Stimulated activated CD4-positive, alpha-beta T cell treated with anti-CD3 and anti-CD28 coated beads, Interleukin-4, amount 100 ng/mL, for 48 hours (primary cell): ENCODE data around the gene PCSK6.

Experiments
- DNase-seq, 2 donors: peaks; one replicate each; pipeline ENCODE4 v3.0.0-alpha.2; 2020; ENCODE audit warnings: low read depth in 2 of 2

The PCSK6 gene

DNA sequence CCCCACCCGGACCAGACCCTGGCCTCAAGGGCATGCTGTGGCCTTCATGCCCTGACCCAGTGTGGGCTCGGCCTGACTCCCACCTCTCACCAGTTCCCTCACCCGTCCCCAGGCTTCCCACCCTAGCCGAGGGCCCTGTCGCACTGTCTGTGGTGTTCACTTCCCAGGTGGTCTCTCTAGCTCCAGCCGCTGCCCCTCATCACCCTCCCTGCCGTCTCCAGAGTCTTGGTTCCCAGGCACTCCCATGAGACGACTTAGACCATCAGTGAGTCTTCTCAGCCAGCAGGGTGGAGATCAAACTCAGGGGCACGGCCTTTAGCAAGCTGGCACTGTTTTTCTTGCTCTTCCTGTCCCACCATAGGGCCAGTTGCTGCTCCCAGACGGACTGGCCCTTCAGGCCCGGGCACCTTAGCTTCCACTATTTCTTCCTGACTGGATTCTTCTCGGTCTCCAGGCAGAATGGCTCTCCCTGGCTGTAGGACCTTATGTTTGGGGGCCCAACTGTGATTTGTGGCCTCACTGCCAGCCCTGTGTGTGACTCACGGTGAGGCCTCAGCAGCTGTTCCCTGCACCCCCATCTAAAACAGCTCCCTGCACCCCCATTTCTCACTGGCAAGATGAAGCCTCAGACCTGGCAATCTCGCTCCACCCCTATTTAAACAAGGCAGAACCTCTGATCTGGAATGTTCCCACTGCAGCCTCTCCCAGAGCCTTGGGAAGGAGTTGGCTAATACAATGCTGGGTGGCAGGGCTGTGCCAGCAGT lies 9.4 kb upstream of the PCSK6 start:
- DNase-seq, result no peak

DNA sequence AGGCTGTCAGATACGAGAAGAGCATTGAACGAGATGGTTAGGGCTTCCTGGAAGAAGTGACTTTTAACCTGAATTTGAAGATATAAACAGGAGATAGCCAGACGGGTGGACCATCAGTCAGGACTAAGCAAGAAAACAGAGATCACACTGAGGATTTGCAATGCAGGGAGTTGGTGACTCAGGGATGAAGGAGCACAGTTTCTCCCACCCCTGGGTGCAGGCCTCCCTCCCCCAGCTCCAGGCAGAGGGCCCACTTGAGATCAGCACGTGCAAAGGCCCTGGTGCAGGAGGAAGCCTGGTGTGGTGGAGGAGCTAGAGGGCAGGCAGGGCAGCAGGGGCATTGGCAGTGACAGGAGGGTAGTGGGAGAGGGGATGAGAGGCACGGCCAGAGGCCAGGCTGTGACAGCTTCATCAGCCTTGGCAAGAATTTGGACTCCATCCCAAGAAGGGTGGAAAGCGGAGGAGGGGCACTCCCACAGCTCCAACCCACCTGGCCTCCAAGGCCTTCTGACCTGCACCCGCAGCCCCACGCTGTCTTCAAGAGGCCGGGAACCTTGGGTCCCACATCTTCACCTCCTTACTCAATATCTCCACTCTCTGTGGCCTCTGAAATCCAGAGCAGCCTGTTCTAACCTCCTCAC lies 8.7 kb upstream of the PCSK6 start:
- DNase-seq, result no peak

DNA sequence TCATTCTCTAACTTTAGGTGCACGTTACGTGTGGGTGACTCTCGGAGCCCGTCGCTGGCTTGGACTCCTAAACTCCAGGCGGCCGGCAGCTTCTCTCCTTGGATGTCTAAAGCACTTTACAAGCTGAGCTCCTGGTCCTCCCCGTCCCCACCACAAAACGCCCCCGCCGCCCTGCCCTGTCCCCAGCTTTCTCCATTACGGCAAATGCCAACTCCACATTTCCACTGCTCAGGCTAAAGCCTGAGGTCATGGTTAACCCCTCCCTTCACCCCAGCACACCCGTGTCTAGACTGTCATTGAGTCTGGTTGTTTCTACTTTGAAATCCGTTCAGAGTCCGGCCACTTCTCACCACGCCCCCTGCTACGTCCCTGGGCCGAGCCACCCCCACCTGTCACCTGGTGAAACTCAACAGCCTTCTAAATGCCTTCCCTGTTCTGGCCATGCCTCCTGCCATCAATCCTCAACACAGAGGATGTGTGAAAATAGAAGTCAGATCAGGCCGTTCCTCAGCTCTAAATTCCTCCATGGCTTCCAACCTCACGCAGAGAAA lies 8.1 kb upstream of the PCSK6 start:
- no peak for DNase-seq

DNA sequence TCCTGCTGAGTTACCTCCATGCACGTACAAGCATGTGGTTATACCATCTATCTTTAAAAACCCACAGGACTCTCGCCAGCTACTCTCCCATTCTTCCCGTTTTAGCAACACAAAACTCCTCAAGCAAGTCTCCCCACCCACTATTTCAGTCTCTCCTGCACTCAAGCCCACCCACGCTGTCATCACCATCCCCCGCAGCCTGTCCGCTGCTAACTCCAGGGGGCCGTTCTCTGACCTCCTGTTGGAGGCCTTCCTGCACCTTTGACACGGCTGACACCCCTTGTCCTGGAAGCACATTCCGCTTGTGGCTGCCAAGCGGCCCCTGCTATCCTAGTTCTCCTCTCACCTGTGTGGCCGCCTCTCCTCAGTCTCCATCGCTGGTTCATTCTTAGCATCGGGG lies 7.5 kb upstream of the PCSK6 start:
- no peak for DNase-seq

DNA sequence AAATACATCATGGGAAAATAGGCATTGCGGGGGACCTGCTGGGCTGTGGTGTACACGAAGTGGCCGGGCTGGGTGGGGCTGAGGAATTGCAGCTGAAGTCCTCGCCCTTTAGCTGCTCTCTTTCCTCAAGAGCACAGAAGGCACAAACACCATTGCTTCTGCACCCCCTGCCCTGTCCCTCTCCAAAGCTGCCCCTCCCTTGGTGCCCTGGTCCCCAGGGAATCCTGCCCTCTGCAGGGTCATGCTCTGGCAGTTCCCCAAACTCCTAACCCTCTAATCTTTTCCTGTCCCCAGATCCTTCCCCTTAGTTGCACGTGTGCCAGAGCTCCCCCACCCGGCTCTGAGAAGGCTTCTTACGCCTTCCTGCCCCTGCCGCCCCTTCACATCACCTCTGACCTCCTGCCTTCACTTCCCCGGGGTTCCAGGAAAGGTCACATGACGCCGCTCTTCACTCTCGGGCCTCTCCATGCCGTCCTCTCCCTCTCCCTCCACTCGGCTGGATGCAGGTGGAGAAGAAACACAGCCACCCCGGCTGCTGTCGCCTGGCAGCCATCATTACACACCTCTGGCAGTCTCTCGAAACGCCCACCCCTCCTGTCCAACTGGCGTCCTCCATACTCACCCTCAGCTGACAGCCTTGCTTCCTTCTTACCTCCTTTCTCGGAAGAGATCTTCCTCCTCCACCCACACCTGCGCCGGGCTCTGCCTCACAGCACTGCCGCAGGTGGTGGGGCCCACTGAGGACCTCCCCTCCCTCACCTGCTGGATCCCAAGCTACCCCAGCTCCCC lies 6.9 kb upstream of the PCSK6 start:
- no peak for DNase-seq

DNA sequence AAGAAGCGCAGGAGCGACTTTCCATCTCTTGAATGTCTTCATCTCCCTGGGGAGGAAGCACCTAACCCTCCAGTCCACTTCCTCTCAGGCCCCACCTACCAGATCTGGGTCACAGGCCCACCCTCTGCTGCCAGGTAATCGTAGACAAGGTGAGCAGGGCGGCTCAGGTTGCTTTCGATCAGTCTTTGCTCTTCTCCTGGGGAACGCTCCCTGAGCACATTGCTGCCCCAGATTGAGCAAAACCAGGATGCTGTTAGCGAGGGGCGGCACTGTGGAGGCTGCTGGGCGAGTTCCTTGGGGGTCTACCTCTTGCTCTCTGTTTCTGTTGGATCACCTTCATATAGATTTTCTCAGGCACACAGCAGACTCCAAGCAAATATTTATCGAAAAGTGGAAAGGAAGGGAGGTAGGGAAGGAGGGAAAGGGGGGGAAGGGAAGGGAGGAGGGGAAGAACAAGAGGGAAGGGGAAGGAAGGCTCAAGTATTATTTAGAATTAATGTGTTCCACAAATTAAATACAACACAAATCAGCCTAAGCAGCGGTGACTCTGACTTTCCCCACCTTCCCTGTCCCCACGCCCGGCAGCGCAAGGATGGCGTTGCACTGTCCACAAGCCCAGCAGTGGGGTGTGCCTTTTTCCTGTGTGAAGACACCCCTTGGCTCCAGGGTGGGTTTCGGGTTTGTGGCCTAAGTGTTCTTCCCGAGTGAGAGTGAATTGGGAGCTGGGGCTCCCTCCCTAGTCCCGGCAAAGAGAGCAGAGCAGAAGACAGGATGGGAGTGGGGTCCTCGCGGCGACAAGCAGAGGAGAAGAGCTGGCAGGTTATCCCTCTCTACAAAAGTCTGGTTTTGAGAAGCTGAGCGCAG lies 6.1 kb upstream of the PCSK6 start:
- DNase-seq, result no peak

DNA sequence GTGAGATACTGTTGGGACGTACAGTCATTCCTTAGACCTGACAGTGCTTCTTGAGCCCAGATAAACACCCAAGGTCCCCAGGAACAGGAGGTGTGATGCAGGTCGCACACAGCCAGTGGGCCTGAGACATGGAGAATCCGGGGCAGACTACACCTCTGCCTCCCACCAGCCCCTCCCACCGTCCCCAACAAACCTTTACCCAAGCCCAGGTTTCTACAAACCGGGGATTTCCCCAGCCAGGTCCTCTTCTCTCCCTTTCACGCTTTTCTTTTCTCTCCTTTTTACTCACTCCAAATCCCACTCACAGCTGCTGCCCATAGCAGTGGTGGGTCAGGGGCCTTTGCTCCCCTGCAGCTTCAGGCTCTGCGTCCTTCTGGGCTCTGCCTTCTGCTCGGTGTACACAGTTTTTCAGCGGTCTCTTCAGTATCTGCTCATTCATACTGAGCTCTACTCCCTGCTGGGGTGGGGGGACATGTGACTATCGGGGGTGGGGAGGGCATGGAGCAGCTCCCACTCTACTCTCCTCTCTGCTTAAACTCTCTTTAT lies 4.8 kb upstream of the PCSK6 start:
- DNase-seq, result no peak

DNA sequence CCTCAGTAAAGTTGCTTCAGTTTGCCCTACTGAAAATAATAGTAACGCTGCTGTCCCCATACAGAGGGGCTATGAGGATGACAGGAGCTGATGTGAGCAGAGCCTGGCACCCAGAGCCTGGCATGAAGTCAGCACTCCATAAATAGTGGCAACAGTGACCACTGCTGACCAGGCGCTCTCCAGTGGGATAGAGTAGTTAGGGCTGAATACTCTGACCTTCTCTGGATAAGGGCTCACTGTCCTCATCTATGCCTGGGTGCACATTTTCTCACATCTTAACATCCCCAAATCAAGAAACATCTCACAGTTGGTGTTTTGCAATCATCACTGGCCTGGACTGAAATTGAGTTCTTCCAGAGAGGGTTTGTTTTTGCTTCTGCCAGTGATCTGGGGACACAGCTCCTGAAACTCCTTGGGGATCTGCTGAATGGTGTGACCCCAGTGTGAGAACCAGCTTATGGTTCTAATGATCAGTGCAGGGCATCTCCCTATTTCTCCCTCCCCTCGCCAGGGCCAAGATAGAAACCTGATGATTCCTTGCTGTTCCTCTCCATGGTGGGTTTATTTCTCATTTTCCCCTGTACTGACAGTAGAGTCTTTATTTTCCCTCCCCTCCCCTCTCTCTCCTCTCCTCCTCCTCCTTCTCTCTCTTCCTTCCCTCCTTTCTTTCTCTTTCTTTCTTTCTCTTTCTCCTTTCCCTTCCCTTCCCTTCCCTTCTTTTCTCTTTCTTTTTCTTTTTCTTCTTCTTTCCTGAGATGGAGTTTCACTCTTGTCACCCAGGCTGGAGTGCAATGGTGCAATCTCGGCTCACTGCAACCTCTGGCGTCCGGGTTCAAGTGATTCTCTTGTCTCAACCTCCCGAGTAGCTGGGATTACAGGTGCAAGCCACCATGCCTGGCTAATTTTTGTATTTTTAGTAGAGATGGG lies 3.5 kb upstream of the PCSK6 start:
- no peak for DNase-seq

DNA sequence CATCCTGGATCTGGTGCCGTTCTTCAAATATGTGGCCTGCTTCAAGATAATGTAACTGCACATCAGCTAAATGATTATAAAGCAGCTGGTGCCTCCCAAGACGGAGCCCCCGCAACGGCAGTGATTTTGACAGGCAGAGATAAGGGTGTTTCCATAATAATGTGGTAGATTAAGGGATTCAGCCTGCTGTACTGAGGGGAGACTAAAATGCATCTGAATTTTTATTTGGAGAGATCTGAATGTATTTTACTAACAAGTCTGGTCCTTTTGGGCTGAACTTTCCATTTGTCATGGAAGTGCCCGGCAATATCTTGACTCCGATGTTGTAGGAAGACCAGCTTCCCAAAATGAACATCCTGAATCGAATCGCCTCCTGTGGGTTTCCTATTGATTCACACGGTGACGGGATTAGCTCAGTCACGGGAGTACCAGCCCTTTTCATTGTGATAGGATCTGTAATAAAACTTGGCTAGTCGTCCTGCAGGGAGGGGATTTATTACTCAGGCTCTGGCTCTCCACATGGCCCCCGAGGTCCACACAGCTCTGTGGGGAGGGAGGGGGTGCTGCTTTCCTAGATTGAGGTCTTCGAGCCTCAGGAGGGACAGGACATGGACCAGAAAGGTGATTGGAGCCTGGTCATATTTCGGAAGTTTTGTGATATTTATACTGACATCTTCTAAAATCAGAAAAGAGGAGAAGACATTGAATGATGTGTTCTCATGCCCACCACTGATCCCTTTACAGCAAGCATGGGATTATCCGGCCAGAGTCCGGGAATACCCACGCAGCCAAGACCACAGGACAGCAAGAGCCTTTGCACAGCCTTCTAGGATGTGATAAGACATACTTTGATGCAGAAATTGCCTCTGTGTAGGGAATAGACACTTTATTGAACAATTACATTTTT lies 2.5 kb upstream of the PCSK6 start:
- no peak for DNase-seq

DNA sequence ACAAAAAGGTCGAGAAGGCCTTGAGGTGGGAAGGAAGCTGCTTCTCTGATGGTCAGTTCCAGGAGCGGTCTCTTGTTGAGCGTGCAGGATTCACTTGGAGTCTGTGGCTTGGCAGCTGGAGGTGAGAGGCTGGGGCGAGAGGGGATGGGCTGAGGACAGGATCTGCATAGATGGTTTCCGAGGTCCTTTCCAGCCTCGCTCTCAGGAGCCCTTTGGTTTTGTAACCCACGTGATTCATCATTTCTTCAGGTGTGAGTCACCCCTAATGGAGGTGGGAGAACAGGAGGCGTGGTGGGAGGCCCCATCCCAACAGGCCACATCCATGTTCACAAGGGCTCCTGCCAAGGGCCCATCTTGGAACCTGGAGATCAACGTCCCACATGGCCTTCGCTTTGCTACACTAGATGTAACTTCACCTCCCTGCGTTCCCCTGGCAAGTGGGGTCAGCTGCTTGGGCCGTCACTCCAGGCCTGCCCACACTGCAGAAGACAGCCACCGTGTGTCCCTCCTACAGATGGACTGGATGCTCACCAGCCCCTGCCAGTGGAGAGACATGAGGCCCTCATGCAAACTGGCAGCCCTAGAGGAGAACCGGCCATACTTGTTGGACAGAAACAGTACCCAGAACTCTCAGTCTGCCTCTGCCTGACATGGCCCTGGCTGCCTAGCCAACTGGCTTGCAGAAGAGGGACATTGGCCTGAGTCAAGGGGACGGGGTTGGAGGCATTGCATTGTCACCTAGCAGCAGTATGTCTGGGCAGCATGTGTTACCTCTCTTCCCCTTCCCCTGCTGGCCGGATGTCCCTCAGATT lies 1.6 kb upstream of the PCSK6 start:
- no peak for DNase-seq

DNA sequence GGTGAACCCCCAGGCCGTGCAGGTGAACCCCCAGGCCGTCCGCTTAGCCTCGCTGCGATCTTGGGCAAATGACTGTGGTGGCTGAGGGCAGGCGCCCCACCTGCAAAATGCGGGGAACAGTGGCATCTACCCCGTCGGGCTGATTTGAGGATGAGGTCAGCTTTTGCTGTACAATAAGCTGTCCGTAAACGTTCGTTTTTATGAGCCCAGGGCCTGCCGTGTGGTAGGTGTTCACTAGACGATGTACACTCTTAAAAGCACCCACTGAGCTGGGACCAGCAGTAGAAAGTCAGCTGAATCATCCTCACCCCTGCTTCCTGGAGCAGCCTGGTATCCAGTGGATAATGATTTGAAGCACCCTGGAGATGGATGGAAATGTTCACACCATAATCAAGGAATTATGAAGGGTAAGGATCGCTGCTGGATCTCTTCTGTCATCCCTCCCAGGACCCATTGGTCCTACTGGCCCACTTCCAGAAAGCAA lies 943 bp upstream of the PCSK6 start:
- DNase-seq, result no peak

DNA sequence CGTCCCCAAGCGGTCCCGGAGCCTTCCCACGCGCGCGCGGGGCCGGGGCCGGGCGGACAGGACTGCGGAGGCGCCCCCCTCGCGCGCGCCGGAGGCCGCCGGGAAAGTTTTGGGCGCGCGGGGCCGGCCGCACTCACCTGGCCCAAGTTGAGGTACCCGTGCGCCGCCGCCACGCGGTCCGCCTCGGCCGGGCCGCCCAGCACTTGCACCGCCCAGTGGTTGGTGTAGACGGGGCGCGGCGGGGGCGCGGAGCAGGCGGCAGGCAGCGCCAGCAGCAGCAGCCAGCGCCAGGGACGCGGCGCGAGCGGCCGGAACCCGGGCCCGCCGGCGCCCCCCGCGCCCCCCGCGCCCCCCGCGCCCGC lies 289 bp downstream of the PCSK6 start:
- DNase-seq, result peak in 1 of 2 donors; percentile 18

DNA sequence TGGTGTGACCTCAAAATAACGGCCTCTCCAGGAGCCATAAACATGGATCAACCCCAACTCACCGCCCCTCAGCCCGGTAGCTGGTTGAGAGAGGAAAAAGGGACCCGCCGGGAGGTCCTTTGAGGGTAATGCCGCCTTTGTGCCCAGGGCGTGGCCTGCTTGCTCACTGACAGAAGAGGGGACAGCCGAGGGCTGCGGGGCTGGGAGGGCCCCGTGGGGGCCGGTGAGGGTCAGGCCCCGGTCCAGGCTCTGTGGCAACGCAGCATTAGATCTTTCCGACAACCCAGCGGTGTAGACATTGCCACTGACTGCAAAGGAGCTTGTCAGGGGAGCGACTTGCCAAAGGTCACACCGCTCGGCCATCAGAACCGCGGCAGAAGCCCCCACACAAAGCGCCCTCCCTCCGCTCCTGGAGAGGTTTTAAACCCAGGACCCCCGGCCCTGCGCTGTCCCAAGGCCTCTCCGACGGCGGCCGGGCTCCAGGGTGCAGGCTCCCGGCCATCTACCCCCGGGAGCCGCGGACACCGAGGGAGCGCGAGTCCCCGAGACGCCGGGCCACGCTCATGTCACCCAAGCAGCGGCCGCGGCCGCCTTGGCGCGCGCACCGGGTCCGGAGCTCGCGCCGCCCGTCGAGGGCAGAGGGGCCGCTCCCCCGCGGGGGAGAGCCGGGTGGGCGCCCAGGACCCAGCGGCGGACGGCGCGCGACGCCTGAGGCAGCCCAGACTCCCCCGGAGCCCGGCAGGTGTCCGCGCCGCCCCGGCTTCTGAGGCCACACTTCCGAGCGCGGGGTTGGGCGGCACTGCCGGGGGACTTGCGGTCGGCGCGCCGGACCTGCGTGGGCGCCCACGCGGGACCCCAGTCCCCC lies 975 bp downstream of the PCSK6 start:
- no peak for DNase-seq

DNA sequence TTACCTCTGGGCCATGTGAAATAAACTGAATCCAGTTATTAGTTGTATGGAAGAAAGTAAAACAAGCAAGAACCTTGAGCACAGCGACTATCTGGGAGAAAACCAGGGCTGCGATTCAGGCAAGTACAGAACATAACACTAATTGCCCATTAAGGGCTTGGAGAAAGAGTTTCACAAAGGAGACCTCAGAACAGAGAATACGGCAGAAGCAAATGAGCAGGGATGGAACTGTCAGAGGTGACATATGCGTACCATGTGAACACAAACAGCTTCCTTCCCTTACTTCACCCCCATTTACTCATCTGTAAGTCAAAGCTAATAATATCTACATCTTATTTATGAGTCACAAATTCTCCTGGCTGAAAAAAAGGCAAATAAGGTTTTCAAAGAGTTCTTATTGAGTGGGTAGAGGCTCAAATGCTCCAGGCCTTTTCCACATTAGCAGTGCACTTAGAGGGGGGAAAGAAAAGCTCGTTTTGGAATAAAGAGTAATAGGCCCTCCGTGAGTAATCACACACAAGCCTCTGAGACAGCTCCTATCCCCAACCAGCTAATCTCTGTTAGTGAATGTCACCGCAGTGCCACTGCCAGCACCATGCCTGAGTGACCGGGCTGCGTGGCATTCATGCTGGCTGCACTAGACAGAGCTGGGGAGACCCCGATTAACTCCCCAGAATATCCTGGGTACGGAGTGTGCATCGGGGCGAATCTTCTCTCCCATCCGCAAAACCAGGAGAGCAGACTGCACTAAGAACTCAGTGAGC lies 2.6 kb downstream of the PCSK6 start:
- no peak for DNase-seq

DNA sequence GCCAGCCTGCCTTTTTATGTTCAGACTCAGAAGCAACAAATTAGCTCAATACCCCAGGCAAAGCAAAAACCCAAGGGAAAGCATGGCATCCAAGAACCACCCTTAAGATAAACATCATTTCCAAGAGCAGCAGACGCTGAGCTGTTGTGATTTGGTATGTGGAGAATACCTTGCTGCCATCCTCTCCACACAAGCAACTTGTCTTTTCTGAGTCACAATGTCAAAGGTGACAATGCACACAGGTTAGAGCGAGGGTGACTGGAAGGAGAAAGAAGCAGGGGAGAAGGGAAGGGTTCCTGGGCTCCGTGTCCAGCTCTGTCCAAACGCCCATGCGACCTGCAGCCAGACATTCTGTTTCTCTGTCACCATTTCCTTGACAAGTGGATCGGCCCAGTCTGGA lies 6.0 kb downstream of the PCSK6 start:
- DNase-seq, result no peak
